Peyer's patch (tissue), 4 donors: ENCODE data around the gene CNOT6L. TPM values are rescaled to one million over a fixed set of nuclear protein-coding genes. Genes with fewer than 3 reads are reported as not detected.
"Not testable (repeated sequence)": the region's sequence is repeated elsewhere in the genome, so short reads cannot be mapped to it uniquely, and the experiment has no call there.

ENCODE experiments used
- DNase-seq, 3 donors: peaks; one replicate each; pipeline ENCODE4 v3.0.0-alpha.2; 2017 to 2019
- H3K27ac ChIP-seq, 4 donors: fragments of 200-600 bp; sonication (generic); one replicate each; pipeline ENCODE4 v1.5.1; 2016 to 2019
- H3K27me3 ChIP-seq, 2 donors: fragments of 200-600 bp; sonication (generic); one replicate each; pipeline ENCODE4 v1.5.1; 2019
- H3K36me3 ChIP-seq, 3 donors: fragments of 200-600 bp; sonication (generic); one replicate each; pipeline ENCODE4 v1.5.1; 2016 to 2019
- H3K4me1 ChIP-seq, 4 donors: fragments of 200-600 bp; sonication (generic); one replicate each; pipeline ENCODE4 v1.5.1; 2016 to 2019
- H3K4me3 ChIP-seq, 4 donors: fragments of 200-600 bp; sonication (generic); 1 replicate in 3 of 4; 2 replicates in 1 of 4; pipeline ENCODE4 v1.5.1; 2016 to 2019; ENCODE audit warnings: mild to moderate bottlenecking in 1 of 4
- H3K9me3 ChIP-seq, 4 donors: fragments of 200-600 bp; sonication (generic); one replicate each; pipeline ENCODE4 v1.5.1; 2016 to 2019; ENCODE audit warnings: mild to moderate bottlenecking in 1 of 4
- POLR2A ChIP-seq, 2 donors: fragments of 450-650 bp; IDR thresholded peaks; one replicate each; pipeline ENCODE4 v1.5.1; 2017; ENCODE audit warnings: antibody characterized with exemption in 2 of 2, mild to moderate bottlenecking in 2 of 2, moderate library complexity in 2 of 2
- total RNA-seq, 4 donors: library from RNA; depleted of rRNA; stranded (reverse); fragments of >200 nt; gene quantifications; one replicate each; pipeline ENCODE4 v1.1.0, GENCODE V29; 2016
- TF ChIP-seq, protein P1 (sequence below), 6 experiments: fragments of 450-650 bp in 4 of 6; fragments of 200-600 bp in 2 of 6; sonication (generic) in 1 of 6; IDR thresholded peaks; one replicate each; pipeline ENCODE4 v1.5.1; 2017 to 2019; ENCODE audit warnings: antibody characterized with exemption in 6 of 6, mild to moderate bottlenecking in 3 of 6, moderate library complexity in 1 of 6

The CNOT6L gene
- total RNA-seq, 4 donors from 2014 or later, result 20.4 to 43.3 (median 33.6) TPM

DNA sequence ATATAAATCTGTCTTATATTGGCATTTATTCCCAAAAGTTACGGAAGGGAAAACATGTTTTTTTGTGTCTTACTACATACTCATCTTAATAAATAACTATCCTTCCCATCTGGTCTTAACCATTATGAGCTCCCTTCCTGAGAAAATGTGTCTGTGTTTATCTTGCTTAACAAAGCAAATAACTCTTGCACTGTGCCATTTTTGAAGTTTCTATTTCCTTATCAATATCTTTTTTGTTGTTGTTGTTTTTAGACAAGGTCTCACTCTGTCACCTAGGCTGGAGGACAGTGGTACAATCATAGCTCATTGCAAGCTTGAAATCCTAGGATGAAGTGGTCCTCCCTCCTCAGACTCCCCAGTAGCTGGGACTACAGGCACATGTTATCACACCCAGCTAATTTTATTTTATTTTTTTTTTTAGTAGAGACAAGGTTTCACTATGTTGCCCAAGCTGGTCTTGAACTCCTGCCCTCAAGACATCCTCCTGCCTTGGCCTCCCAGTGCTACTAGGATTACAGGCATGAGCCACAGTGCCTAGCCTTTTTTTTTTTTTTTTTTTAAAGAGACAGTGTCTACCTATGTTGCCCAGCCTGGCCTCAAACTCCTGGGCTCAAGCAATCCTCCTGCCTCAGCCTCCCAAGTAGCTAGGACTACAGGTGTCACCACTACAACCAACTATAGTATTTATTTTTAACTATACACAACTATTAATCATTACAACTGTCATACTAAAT lies 36.9 kb downstream of the CNOT6L start:
- H3K27me3 ChIP-seq, result no peaks in the 10 kb centered on the region
- no peak overlapping the region for H3K4me3 ChIP-seq
- peaks cover 0 to 15% (median 2%) of the 10 kb centered on the region in 4 donors for H3K4me1 ChIP-seq
- H3K27ac ChIP-seq, result no peak overlapping the region
- no peak for DNase-seq
- H3K36me3 ChIP-seq, result no peaks in the 10 kb centered on the region
- TF ChIP-seq, protein P1, sequence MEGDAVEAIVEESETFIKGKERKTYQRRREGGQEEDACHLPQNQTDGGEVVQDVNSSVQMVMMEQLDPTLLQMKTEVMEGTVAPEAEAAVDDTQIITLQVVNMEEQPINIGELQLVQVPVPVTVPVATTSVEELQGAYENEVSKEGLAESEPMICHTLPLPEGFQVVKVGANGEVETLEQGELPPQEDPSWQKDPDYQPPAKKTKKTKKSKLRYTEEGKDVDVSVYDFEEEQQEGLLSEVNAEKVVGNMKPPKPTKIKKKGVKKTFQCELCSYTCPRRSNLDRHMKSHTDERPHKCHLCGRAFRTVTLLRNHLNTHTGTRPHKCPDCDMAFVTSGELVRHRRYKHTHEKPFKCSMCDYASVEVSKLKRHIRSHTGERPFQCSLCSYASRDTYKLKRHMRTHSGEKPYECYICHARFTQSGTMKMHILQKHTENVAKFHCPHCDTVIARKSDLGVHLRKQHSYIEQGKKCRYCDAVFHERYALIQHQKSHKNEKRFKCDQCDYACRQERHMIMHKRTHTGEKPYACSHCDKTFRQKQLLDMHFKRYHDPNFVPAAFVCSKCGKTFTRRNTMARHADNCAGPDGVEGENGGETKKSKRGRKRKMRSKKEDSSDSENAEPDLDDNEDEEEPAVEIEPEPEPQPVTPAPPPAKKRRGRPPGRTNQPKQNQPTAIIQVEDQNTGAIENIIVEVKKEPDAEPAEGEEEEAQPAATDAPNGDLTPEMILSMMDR (IDR thresholded peaks at IDR 0.05), result no peak
- no peak for TF ChIP-seq POLR2A (IDR thresholded peaks at IDR 0.05)
- H3K9me3 ChIP-seq, result no peaks in the 10 kb centered on the region

DNA sequence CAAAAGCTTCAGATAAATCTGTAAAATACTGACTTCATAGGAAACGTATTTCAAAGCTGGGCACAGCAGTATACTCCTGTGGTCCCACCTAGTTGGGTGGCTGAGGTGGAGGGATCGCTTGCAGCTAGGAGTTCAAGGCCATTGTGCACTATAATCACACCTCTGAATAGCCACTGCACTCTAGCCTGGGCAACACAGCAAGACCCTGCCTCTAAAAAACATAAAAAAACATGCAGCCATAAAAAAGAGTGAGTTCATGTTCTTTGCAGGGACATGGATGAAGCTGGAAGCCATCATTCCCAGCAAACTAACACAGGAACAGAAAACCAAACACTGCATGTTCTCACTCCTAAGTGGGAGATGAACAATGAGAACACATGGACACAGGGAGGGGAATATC lies 38.4 kb downstream of the CNOT6L start:
- not testable (repeated sequence) for H3K36me3 ChIP-seq, H3K27ac ChIP-seq, H3K9me3 ChIP-seq, DNase-seq, H3K27me3 ChIP-seq, H3K4me3 ChIP-seq
- peaks cover 0 to 28% (median 2%) of the 10 kb centered on the region in 4 donors for H3K4me1 ChIP-seq

DNA sequence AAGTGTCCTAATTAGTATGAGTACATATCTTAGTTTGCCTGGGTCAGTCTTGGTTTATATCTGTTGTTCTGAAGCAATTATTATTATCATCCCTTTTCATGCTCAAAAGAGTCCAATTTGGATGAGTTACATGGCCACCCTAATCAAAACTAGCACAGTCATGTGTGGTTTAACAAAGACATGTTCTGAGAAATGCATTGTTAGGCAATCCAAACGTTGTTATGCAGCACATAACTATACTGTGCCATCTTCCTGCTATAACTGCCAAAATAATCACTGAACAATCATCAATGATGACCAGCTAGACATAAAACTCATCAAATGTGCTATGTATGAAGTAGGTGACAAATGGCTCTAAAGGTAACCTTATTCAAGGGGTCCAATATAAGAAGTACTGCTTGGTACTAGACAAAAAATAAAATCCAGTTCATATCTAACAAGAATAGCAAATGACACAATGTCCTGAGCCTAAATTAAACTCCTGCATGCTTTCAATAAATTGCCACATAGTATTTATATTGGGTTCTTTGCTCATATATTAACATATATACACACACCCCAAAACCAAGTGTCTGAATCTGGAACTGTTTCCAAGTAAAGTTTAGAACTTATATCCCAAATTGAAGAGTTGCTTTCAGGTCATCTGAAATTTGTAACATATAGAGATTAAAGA lies 41.9 kb downstream of the CNOT6L start:
- H3K4me3 ChIP-seq, result peak overlapping the region in 1 of 4 donors; percentile 4
- H3K27me3 ChIP-seq, result no peaks in the 10 kb centered on the region
- no peak for DNase-seq
- H3K9me3 ChIP-seq, result no peaks in the 10 kb centered on the region
- peak overlapping the region in 2 of 4 donors; percentile 7 to 31 for H3K27ac ChIP-seq
- no peak for TF ChIP-seq POLR2A (IDR thresholded peaks at IDR 0.05)
- TF ChIP-seq, protein P1 (IDR thresholded peaks at IDR 0.05), result no peak
- peaks cover 0 to 13% (median 0%) of the 10 kb centered on the region in 3 donors for H3K36me3 ChIP-seq
- H3K4me1 ChIP-seq, result peaks cover 0 to 15% (median 2%) of the 10 kb centered on the region in 4 donors

DNA sequence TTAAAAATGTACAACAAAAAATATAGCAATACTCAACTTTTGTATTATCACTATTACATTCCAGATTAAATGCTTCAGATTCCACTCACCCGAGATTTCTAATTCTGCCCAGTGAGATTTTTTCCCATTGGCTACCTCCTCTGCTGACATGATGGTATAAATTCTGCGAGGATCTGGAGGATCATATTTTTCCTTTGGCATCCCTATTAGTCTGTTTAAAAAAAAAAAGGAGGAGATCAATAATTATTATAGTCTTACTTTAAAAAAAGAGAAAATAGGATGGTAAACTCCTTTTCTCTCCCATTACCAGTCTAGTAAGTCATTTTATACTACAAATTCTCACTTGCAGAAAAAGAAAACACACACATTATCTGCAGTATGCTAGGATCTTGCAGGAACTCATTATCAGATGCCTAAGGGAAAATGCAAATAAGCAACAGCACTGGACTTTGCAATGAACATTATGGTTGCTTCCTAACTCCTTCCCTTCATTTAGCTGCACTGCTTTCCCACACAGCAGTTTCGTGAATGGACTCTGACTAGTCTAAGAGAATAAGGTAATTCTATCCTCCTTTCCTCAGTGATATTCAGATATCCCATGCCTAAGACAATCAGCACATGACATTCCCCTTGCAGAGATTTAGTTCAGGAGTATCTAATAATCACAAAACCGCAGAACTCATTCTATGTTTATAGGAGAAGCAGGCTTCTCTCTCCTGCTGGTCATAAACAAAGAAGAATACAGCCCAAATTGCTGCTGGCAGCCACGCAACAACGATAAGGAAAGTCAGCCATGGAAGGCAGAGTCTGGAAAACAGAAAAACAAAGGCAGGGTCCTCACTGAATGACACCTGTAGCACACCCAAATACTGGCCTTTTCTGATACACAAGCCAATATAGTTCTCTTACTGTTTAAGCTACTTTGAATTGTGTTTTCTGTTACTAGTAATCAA lies 42.7 kb downstream of the CNOT6L start:
- Histone ChIP-seq H3K27me3 (no peaks in the 10 kb centered on the region), H3K4me3 (peak overlapping the region in 1 of 4 donors; percentile 4), H3K9me3 (no peaks in the 10 kb centered on the region), H3K4me1 (peaks cover 0 to 15% (median 2%) of the 10 kb centered on the region in 4 donors), H3K27ac (peak overlapping the region in 2 of 4 donors; percentile 7 to 31), H3K36me3 (peaks cover 0 to 20% (median 0%) of the 10 kb centered on the region in 3 donors)
- TF ChIP-seq POLR2A (IDR thresholded peaks at IDR 0.05), result no peak
- TF ChIP-seq, protein P1 (IDR thresholded peaks at IDR 0.05), result no peak
- no peak for DNase-seq

DNA sequence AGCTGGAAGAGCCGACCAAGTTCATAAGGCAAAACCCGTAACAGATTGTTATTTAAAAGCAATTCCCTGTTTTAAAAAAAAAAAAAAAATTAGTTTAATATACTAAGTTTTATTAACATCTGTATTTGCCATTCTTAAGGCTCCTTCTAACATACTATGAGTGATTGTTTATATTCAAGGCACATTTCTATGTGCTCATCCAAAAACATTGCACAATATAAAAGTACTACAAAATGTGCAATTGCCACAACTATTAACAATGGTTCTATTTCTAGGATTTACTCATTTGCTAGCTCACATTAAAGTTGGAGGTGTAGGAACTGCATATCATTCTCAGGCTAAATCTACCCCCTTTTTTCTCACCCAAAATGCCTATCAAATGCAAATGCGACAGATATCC lies 46.1 kb downstream of the CNOT6L start:
- Histone ChIP-seq H3K9me3 (no peaks in the 10 kb centered on the region), H3K27ac (no peak overlapping the region), H3K4me3 (no peak overlapping the region), H3K27me3 (no peaks in the 10 kb centered on the region), H3K4me1 (peaks cover 0 to 15% (median under 1%) of the 10 kb centered on the region in 4 donors), H3K36me3 (peaks cover 0 to 33% (median 0%) of the 10 kb centered on the region in 3 donors)
- no peak for DNase-seq
- no peak for TF ChIP-seq POLR2A (IDR thresholded peaks at IDR 0.05)
- TF ChIP-seq, protein P1 (IDR thresholded peaks at IDR 0.05), result no peak
